HG02981 (cell line): ENCODE data around the gene C2CD5.
"Not testable (repeated sequence)": the region's sequence is repeated elsewhere in the genome, so short reads cannot be mapped to it uniquely, and the experiment has no call there.

Source experiments
- ATAC-seq: cut with Tn5 transposase; IDR thresholded peaks from one replicate; pipeline ENCODE4 v1.9.1; 2021; ENCODE audit warnings: mild to moderate bottlenecking, moderate library complexity; ENCODE audit not compliant: unreplicated experiment

The C2CD5 gene

DNA sequence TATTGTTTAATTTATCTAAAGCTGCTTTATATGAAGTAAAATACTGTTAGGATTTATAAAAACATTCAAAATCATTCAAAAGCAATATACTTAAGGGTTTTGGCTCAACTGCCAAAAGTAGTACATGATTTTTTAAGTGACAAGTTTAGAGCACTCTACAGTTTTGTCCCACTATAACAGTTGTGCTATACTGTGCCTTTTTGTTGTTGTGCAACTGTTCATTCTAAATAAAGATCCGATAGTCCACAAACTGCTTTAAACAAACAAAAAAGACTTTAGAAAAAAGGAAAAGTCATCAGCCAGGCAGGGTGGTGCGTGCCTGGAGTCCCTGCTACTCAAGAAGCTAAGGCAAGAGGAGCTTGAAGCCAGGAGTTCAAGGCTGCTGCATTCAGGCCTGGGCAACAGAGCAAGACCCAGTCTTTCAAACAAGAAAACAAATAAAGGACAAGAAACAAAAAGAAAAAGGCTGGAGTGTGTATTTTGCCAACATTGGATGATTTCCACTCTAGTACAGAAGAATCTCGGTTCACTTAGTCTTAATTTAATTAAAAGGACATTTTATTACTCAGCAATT, 7.3 kb downstream of the C2CD5 start:
- no peak for ATAC-seq

DNA sequence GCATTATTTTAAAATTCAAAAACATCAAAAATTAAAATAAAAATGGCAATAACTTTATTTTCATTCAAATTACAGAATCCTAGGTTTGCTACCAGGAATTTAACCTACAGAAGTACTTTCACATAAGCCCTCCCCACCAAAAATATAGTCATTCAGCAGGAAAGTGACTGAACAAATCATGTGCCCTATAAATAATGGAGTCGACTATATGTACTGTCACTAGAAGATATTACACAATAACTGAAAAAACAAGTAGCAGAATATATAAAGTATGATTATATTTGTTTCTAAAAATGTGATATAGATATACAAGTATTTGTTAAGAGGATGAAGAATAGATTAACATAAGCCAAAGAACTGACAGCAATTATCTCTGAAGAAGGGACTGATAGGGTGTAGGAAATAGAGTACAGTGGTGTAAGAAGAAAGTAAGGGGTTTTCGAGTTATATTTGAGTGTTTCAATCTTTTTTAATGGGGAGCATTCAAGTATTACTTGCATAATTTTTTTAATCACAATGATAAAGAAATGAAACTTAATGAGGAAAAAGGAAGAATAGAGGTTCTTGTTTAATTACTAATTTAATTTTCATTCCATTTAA, 7.9 kb downstream of the C2CD5 start:
- no peak for ATAC-seq

DNA sequence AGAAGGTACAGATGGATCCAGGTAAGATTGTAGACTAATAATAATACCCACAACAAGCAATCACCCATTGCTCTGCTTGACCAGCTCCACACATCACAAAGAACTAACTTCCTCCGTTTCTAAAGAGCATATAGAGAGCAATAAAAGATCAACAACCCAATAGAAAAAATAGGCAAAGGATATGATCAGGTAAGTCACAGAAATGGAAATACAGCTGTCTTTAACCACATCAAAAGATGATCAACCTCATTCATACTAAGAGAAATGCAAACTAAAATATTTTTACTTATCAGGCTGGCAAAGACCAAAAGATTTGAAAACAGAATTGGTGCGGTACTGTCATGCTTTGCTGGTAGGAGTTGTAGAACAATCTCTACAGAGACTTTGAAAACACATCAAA, 8.9 kb downstream of the C2CD5 start:
- no peak for ATAC-seq

DNA sequence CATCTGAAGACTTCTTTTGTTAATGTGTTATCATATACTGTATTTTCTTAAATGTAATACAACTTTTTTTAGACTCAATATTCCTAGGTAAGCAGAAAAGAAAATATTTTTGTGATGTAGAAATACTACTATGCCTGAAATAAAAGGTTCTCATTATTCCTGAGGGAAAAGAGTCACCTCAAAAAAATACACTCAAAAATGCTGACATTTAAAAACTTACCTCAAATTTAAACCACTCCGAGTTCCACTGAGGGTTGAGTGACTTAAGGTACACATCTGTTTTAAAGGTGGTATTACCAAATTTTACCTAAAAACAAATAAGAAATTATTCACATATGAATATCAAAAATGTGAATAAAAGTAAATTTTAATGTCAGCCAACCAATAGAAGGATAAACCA, 9.3 kb downstream of the C2CD5 start:
- no peak for ATAC-seq

DNA sequence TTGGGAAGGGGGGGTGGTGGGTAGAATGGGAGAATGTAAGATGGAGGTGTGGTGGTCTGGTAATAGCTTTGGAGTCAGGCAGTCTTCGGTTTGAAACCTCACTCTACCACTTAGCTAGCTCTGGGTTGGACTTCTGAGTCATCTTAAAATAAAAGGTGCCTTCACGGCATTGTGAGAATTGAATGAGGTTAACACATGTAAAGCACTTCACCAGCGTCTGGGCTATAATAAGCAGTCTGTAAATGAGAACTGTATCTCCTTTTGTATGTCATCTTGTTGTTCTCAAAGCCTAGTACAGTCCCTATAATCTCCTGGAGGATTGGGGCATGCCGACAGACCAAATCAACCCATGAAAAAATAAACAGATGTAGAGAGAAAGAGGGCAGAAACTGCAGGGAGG, 11.2 kb downstream of the C2CD5 start:
- no peak for ATAC-seq

DNA sequence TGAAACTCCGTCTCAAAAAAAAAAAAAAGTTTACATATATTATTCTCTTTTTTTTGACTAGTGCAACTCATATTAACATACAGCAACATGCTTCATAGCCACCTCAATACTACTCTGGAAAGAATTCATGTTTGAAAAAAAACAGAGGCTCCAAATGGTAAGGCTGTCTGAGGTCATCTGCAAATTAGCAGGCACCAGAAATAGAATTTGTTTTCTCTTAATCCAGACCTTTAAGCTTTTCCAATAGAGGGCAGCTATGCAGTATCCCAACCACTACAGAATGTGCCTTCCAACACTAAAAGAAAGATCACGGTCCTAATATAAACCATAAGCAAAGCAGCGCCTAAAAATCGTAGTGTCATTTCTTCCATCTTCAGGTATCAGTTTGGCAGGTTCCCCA, 12.0 kb downstream of the C2CD5 start:
- ATAC-seq: no peak

DNA sequence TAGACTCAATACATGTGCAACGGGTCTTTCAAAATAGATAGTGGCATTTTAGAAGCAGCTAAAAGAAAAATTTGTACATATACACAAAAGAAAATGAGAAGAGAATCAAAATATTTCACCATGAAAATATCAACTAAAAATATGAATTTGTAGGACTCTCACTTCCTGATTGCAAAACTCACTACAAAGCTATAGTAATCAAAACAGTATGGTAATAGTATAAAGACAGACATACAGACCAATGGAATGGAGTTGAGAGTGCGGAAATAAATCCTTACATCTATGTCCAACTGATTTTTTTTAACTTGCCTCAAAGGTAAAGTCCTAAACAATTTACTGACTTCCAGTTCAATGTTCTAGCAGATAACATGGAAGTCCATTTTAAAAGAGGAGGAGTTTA, 13.1 kb downstream of the C2CD5 start:
- ATAC-seq: no peak

DNA sequence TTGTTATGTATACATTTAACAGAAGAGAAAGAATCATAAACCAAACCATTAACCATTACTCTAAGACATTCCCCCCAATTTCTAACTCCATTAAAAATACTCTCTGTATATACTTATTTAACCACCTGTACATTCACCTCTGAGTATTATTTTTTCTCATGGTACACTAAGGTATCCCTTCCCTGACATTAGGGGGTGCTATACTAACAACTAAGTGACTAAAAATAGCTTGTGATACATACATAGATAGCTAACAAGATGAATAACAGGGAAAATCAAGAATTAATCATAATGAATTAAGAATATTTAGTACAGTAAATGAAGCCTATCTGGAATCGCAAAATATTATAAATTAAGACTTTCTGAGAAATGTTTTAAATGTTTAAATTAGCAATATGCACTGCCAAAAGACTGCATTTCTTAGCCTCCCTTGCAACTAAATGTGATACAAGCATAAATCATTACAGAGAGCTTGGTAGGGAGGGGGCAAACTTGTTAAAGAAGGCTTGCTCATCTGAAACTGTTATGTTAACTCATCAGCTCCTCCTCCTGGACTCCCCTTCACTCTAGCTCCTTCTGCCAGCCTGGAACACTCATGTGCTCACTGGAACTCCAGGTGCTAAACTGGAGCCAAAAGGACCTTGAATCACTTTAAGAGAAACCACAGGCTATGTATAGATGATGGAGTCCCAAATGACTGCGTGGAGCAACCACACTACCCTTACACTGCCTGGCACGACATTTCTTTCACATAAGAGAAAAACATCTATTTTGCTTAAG, 14.9 kb downstream of the C2CD5 start:
- peak; percentile 89 for ATAC-seq

DNA sequence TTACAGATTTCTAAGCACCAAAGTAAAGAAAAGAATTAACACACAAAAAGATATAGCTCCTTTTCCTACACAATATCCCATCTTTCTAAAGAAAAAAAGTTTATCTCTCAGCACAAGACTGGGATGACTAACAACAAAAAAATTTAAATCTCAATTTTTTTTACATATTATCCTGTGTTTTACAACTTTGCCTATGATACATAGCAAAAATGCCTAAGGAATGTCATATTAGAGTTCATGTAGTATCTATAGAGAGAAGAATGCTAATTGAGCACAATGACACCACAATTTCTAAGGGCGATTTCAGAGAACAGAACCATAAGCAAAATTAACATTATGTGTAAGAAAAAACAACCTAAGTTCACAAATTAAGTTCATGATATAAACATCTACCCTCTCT, 16.3 kb downstream of the C2CD5 start:
- ATAC-seq: no peak

DNA sequence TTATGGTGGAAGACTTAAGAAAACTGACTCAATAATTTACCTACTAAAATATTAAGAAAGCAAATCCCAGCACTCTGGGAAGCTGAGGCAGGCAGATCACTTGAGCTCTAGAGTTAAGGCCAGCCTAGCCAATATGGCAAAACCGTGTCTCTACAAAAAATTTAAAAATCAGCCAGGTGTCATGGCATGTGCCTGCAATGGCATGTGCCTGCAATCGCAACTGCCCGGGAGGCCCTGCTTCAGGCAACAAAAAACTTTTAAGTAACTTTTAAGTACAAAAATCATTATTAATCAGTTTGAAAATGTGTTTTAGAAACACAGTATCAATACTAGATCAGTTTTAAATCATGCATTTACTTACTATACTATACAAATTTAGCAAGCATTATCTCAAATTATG, 17.5 kb downstream of the C2CD5 start:
- ATAC-seq: no peak

DNA sequence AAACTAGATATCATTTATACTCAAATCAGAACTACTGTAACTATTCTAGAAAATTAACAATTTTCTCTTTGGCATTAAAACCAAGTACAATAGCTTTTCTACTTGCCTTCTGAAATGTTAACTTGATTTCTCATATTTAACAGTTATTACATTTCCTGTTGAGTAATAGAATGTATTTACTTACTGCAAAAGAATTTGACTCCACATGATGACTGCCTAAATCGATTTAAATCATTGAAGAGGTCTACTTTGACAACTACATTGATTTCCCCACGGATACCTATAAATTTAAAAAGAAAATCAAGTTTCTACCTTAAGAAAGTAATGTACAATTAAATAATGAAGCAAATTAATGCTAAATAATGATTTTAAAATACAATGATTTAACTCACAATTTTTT, 18.9 kb downstream of the C2CD5 start:
- no peak for ATAC-seq

DNA sequence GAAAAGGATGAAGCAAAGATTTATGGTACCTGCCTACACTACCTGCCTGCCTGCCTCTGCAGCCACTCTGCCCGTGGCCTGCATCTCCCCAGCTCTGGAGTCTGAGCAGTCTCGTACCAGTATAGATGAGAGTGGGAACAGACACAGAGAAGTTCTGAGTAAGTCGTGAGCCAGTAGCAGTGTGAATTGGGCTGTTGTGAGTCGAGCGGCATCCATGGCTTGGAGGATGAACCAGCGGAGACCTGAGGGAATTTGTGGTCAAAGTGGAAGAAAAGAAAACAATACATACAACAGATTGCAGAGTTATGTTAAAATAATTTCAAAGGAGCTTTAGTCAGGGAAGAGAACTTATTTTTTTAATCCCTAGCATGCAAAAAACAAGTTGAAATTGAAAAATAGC, 25.3 kb downstream of the C2CD5 start:
- no peak for ATAC-seq

DNA sequence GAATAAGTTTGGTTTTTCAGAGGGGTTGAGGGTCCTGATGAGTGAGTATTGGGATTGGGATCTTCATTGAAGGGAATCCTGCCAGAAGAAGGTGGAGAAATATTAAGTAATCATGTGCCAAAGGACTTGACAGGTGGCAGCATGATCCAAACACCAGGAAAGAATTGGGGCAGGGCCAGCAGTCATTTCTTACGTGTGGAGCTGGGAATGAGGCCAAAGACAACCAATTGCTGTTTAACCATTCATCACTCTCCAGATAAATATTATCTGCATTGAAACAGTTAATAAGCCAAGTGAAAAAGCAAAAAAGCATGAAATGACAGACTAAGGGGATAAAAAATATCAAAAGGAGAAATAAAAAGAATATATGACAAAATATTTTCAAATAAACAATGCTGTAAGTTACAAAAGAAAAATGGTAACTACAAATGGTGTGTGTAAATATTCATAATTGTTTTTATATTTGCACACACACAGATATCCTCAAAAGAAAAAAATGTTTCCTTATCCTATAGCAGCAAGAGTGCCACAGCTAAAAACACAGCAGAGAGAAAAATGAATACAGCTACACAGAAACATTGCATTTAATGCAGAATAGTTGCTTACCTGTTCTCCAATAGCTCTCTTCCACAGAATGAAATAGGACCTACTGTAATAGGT, 26.2 kb downstream of the C2CD5 start:
- no peak for ATAC-seq

DNA sequence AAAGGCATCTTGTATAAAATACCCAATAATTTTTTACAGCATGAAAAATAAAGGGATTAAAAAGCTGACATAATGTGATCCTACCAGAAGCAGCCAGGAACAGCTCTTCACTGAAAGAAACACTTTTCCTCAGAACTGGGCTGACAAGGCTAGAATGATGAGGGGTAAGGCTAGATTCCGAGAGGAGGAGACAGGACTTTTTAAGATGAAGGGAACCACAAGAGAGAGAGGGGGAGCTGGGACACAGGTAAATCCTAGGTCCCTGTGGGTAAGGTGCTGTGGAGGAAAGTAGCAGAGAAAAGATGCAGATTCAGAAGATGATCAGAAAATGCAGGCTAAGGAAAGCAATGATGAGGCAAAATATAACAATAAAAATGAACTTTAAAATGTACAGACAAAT, 29.5 kb downstream of the C2CD5 start:
- no peak for ATAC-seq

DNA sequence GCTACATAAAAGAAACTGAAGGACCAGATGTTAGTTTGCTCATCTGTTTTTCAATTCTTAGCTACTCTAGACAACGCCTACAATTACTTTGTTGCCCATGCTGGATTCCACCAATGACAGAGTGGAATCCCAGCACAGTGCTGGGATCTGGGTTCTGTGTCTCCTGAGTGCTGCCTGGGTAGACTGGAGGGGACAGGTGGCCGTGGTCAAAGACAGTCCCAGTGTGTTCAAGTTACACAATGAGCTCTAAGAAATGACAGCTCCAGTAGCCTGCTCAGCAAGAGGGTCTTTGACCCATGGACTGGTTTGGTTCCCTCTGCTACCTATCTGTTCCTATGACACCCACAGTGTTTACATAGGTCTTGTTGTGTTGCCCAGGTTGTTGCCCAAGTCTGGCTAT, 38.5 kb downstream of the C2CD5 start:
- no peak for ATAC-seq

DNA sequence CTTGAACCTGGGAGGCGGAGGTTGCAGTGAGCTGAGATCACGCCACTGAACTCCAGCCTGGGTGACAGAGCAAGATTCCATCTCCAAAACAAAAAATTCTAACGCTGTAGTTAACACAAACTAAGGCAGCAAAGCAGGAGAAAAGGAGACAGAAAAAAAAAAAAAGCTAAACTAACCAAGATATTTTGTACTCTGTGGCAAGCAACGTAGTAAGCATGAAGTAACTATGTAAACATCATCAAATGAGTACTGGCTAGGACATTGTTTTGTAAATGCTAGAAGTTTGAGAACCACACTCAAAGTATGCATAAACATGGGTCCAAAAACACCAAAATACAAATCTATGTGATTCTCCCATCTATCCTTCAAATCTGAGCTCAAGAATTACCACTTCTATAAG, 44.2 kb downstream of the C2CD5 start:
- ATAC-seq: no peak

DNA sequence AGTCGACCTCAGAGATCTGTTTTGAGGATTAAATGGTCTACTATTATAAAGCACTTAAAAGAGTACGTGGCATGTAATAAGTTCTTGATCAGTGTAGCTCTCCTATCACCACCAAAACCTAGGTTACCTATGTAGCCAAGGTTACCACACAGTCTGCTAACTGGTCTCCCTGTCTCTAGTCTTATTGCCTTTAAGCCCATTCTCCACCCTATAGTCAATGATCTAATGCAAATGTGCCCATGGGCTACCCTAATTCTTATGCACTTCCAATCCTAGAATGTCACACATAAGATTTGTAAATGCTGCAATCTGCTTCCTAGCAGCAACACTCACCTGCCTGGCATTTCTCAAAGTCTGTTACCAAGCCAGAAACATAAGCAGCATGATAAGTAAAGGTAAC, 44.9 kb downstream of the C2CD5 start:
- ATAC-seq: no peak

DNA sequence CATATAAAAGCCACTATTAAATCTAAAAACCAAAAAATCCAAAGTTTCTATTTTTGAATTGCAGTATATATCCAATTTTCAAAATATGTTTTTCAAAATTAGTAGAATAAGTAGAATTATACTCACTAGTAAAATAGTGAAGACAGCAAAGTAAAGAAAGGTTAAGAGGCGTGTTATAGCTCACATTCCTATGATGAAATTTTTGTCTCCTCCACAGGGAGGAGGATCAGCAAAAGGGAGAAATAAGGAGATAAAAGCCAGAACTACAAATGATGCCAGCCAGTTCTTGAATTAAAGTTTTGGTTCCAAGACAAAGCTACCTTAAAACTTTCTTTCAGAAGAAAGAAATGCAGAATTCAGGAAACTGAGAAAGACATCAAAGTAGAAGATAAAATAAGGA, 50.0 kb downstream of the C2CD5 start:
- ATAC-seq: no peak

DNA sequence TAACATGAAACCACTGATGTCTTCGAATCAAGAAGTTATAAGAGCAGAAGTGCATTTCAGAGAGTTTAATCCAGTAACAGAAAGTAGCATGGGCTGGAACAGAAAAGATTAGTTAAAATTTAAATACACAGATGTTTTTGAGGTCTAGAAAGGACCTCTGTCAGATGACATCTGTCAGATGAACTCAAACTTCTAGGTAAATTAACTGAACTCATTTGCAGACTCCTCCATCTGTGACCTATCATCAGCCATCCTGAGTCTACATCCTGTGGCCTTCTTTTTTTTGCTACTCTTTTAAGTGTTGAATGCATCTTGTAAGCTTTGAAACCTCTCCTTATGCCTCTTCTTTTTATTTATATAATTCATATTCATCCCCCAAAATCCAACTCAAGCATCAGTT, 53.3 kb downstream of the C2CD5 start:
- ATAC-seq: peak; percentile 61

DNA sequence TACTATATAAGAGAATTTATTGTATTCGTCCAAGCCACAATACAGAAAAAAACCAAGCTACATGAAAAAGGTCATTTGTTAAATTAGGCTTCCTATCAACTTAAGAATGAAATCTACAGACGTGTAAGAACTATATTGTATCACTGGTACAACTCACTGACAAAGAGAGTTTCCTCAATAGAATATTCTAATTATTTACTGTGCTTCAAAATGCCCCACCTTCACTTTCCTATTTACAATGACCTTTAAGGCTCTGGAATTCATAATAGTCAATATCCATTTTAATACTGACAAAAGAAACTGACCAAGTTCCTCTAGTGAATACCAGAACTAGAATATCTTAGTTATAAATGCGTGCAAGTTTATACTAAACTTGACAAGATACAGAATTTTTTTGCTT, 55.9 kb downstream of the C2CD5 start:
- ATAC-seq: no peak

DNA sequence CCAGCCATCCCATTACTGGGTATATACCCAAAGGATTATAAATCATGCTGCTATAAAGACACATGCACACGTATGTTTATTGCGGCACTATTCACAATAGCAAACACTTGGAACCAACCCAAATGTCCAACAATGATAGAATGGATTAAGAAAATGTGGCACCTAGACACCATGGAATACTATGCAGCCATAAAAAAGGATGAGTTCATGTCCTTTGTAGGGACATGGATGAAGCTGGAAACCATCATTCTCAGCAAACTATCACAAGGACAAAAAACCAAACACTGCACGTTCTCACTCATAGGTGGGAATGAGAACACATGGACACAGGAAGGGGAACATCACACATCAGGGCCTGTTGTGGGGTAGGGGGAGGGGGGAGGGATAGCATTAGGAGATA, 56.7 kb downstream of the C2CD5 start:
- ATAC-seq: not testable (repeated sequence)

DNA sequence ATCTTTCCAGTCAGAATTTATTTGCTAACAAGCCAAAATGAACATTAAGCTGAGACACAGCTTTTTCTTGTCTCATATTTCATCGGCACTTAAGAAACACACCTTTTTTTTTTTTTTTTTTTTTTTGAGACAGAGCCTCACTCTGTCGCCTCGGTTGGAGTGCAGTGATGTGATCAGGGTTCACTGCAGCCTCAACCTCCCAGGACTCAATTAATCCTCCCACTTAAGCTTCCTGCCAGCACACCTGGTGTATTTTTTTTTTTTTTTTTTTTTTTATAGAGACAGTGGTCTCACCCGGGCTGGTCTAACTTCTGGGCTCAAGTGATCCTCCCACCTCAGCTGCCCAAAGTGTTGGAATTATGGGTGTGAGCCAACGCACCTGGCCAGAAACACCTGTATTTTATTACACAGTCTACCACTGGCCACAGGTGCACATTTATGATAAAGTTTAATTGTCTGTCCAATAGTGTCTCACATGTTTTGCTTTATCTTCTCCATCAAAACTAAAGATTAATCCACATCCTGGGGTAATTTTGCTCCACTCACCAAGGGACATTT, 62.7 kb downstream of the C2CD5 start:
- ATAC-seq: no peak
